Keratinocyte (primary cell): ENCODE results near the gene SLC26A9. TPM values are rescaled to one million over a fixed set of nuclear protein-coding genes. Genes with fewer than 3 reads are reported as not detected.

ENCODE experiments used
- DNase-seq: peaks from one replicate; pipeline ENCODE4 v3.0.0-alpha.2; 2011; ENCODE audit warnings: low read depth, missing footprints, low spot score
- FAIRE-seq: peaks from 2 replicates; lab custom pipeline; 2011; peaks lifted over from hg19 to GRCh38; lab: Jason Lieb, UNC
- H2AFZ ChIP-seq: 2 replicates; pipeline ENCODE4 v1.6.0; 2012; ENCODE audit warnings: low read length, control low read depth, inconsistent platforms; ENCODE audit not compliant: control insufficient read depth
- H3K27ac ChIP-seq: 2 replicates; pipeline ENCODE4 v1.5.1; 2011; ENCODE audit warnings: low read length; ENCODE audit not compliant: control insufficient read depth, insufficient read depth
- H3K27me3 ChIP-seq: 3 replicates; pipeline ENCODE4 v1.6.0; 2011; ENCODE audit warnings: low read length; ENCODE audit not compliant: control insufficient read depth, insufficient read depth; ENCODE audit errors: extremely low read depth
- H3K36me3 ChIP-seq, 2 experiments: 2 replicates in 1 of 2; 3 replicates in 1 of 2; pipeline ENCODE4 v1.5.1; 2011; ENCODE audit warnings: low read length in 2 of 2, mild to moderate bottlenecking in 1 of 2; ENCODE audit not compliant: control insufficient read depth in 2 of 2, insufficient read depth in 2 of 2; ENCODE audit errors: extremely low read depth in 1 of 2
- H3K4me1 ChIP-seq: 3 replicates; pipeline ENCODE4 v1.5.1; 2011; ENCODE audit warnings: low read length; ENCODE audit not compliant: control insufficient read depth, insufficient read depth; ENCODE audit errors: extremely low read depth
- H3K4me2 ChIP-seq: 3 replicates; pipeline ENCODE4 v1.6.0; 2011; ENCODE audit warnings: low read depth, low read length; ENCODE audit not compliant: control insufficient read depth, insufficient read depth; ENCODE audit errors: extremely low read depth
- H3K4me3 ChIP-seq, 3 experiments: fragments of 200-600 bp in 1 of 3; sonication (generic) in 1 of 3; 2 replicates in 2 of 3; 3 replicates in 1 of 3; pipeline ENCODE4 v1.5.1; 2011 to 2016; ENCODE audit warnings: low read length in 3 of 3, mild to moderate bottlenecking in 3 of 3, control low read depth in 2 of 3, inconsistent platforms in 1 of 3, low read depth in 1 of 3, mixed read lengths in 1 of 3, mixed run types in 1 of 3, moderate library complexity in 1 of 3; ENCODE audit not compliant: control insufficient read depth in 2 of 3, insufficient read depth in 2 of 3; ENCODE audit errors: extremely low read depth in 1 of 3
- H3K79me2 ChIP-seq: 2 replicates; pipeline ENCODE4 v1.6.0; 2012; ENCODE audit warnings: low read length; ENCODE audit not compliant: control insufficient read depth, insufficient read depth
- H3K9ac ChIP-seq: 3 replicates; pipeline ENCODE4 v1.6.0; 2011; ENCODE audit warnings: low read length; ENCODE audit not compliant: control insufficient read depth, insufficient read depth; ENCODE audit errors: extremely low read depth
- H3K9me1 ChIP-seq: 3 replicates; pipeline ENCODE4 v1.6.0; 2011; ENCODE audit warnings: low read length; ENCODE audit not compliant: control insufficient read depth, insufficient read depth; ENCODE audit errors: extremely low read depth
- H3K9me3 ChIP-seq: 2 replicates; pipeline ENCODE4 v1.5.1; 2012; ENCODE audit warnings: low read depth, low read length; ENCODE audit not compliant: control insufficient read depth
- H4K20me1 ChIP-seq: 3 replicates; pipeline ENCODE4 v1.6.0; 2011; ENCODE audit warnings: low read length; ENCODE audit not compliant: control insufficient read depth, insufficient read depth; ENCODE audit errors: extremely low read depth
- EZH2 ChIP-seq: IDR thresholded peaks from one replicate; pipeline ENCODE4 v1.6.1; 2012; ENCODE audit warnings: inconsistent platforms, mild to moderate bottlenecking, low read length, moderate library complexity
- dilution Hi-C: fragments of 300-500 bp; cut with MboI; formaldehyde crosslinking; loops from one replicate; pipeline ENCODE4 v1.7.0; 2020; ENCODE audit warnings: low sequenced_read_pairs; ENCODE audit not compliant: extremely low pct_ligation_motif_present
- polyA plus RNA-seq, 5 experiments: library from polyadenylated mRNA; depleted of rRNA in 3 of 5; stranded (reverse) in 3 of 5; stranded (forward) in 1 of 5; unstranded in 1 of 5; fragments of >200 nt; gene quantifications; 1 replicate in 1 of 5; 2 replicates in 3 of 5; 3 replicates in 1 of 5; pipeline versions ENCODE4 v1.2.1 to v1.2.3, GENCODE V29; 2011 to 2012; ENCODE audit warnings: missing spikeins in 2 of 5, low read depth in 1 of 5, low replicate concordance in 1 of 5
- TF ChIP-seq, protein P1 (sequence below), 3 experiments: IDR thresholded peaks in 1 of 3; conservative IDR thresholded peaks in 1 of 3; optimal IDR thresholded peaks in 1 of 3; 2 replicates in 2 of 3; 3 replicates in 1 of 3; pipeline versions ENCODE3 to v1.5.1; 2011; ENCODE audit warnings: low read length in 3 of 3, mild to moderate bottlenecking in 3 of 3, moderate library complexity in 2 of 3, control low read depth in 1 of 3, inconsistent platforms in 1 of 3; ENCODE audit not compliant: insufficient read depth in 2 of 3; ENCODE audit errors: extremely low read depth in 1 of 3

The SLC26A9 gene
- polyA plus RNA-seq, 1 donor (not counting 4 experiments of a cell fraction or from before 2014, with no cell fraction given), result 0.03 TPM

DNA sequence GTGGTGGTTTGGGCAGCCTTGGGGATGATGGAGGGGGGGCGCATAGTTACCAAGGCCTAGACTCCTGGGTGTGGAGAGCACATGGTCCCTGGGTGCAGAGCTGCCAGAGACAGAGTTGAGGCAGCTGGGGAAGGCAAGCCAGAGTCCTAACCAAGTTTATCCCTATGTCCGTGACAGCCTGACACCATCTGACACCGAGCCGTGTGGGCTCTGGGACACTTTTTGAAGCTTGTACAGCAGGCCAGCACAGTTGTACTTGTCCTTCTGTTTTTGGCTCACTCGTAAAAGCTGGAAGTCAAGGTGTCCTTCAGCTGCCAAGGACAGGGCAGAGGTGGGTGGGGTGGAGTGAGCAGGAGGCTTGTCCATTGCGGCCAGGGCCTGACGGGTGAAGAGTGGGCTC is 28.5 kb downstream of the SLC26A9 start:
- Histone ChIP-seq H2AFZ (no peak overlapping the region), H4K20me1 (no peaks in the 10 kb centered on the region), H3K4me2 (no peak overlapping the region), H3K36me3 (no peaks in the 10 kb centered on the region), H3K9ac (no peak overlapping the region), H3K4me1 (no peaks in the 10 kb centered on the region), H3K27ac (no peak overlapping the region), H3K9me1 (no peaks in the 10 kb centered on the region), H3K27me3 (peaks cover 36% of the 10 kb centered on the region), H3K4me3 (no peak overlapping the region), H3K79me2 (no peaks in the 10 kb centered on the region), H3K9me3 (no peaks in the 10 kb centered on the region)
- DNase-seq (no peak), FAIRE-seq (no peak)
- dilution Hi-C loops, result no loop called here
- TF ChIP-seq, protein P1, sequence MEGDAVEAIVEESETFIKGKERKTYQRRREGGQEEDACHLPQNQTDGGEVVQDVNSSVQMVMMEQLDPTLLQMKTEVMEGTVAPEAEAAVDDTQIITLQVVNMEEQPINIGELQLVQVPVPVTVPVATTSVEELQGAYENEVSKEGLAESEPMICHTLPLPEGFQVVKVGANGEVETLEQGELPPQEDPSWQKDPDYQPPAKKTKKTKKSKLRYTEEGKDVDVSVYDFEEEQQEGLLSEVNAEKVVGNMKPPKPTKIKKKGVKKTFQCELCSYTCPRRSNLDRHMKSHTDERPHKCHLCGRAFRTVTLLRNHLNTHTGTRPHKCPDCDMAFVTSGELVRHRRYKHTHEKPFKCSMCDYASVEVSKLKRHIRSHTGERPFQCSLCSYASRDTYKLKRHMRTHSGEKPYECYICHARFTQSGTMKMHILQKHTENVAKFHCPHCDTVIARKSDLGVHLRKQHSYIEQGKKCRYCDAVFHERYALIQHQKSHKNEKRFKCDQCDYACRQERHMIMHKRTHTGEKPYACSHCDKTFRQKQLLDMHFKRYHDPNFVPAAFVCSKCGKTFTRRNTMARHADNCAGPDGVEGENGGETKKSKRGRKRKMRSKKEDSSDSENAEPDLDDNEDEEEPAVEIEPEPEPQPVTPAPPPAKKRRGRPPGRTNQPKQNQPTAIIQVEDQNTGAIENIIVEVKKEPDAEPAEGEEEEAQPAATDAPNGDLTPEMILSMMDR (optimal IDR thresholded peaks at IDR 0.05 in 1 of 3, IDR thresholded peaks at IDR 0.05 in 1 of 3, conservative IDR thresholded peaks at IDR 0.05 in 1 of 3; ENCODE audit: extremely low read depth in 1 of 3, insufficient read depth in 2 of 3, low read length in 3 of 3), result no peak
- no peak for TF ChIP-seq EZH2

- Histone ChIP-seq H3K79me2 (no peaks in the 10 kb centered on the region), H3K9me3 (no peaks in the 10 kb centered on the region), H3K4me1 (no peaks in the 10 kb centered on the region), H3K4me3 (no peak overlapping the region), H3K27ac (no peak overlapping the region), H3K27me3 (peaks cover 31% of the 10 kb centered on the region), H4K20me1 (no peaks in the 10 kb centered on the region), H3K36me3 (no peaks in the 10 kb centered on the region), H3K9me1 (no peaks in the 10 kb centered on the region), H2AFZ (no peak overlapping the region), H3K4me2 (no peak overlapping the region), H3K9ac (no peak overlapping the region)
- dilution Hi-C loops, result no loop called here
- no peak for TF ChIP-seq EZH2
- TF ChIP-seq, protein P1 (optimal IDR thresholded peaks at IDR 0.05 in 1 of 3, IDR thresholded peaks at IDR 0.05 in 1 of 3, conservative IDR thresholded peaks at IDR 0.05 in 1 of 3; ENCODE audit: extremely low read depth in 1 of 3, insufficient read depth in 2 of 3, low read length in 3 of 3), result no peak
- DNase-seq, result no peak
- FAIRE-seq, result no peak
Observed at GRCh38 chr1:205914155-205914507, 29.1 kb downstream of the SLC26A9 start.
